ENCODE results near the gene USP8.
"Not testable (repeated sequence)": the region's sequence is repeated elsewhere in the genome, so short reads cannot be mapped to it uniquely, and the experiment has no call there.

USP8 gene
- 133 to 142 reads per million in 2 donors for total RNA-seq

DNA sequence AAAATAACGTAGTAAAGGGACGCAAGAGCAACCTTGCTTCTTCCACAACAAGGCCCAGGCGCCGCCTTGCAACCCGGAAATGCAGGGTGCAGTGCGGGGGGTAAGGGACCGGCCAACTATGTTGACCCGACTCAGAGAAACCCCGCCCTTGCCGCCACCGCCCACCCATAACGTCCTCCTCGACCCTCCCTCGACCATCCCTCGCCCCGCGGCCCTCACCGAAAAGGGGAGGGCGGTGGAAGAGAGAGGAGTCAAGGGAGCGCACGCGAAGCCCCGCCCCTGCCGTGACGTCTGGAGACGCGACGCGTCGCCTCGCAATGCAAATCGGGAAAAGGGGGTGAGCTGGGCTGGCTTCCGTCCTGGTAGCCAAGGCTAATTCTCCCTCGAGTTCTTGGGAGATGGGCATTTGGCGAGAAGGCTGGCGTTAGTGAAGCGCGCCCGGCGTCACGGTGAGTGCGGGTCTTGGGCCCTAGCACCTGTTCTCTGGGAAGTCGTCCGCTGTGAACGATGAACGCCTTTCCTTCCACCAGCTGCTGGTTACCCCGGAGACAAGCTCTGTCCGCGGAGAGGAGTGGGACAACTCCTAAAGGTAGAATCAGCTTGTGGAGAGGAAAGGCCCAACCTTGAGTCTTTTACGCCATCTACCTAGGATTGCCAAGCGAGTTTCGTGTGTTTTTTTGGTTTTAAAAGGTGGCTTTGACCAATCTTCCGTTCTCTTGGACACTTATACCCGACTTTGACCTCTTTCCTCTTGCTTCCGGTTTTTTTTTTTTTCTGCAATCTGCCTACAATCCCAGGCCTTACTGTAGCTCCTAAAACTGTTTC lies at the start of gene USP8:
USP8 (plus strand) TSS at position 340 of the 825 bp plus-strand sequence. CDS start 14,669 bp downstream, outside the sequence.
- peak; percentile 83 for DNase-seq

DNA sequence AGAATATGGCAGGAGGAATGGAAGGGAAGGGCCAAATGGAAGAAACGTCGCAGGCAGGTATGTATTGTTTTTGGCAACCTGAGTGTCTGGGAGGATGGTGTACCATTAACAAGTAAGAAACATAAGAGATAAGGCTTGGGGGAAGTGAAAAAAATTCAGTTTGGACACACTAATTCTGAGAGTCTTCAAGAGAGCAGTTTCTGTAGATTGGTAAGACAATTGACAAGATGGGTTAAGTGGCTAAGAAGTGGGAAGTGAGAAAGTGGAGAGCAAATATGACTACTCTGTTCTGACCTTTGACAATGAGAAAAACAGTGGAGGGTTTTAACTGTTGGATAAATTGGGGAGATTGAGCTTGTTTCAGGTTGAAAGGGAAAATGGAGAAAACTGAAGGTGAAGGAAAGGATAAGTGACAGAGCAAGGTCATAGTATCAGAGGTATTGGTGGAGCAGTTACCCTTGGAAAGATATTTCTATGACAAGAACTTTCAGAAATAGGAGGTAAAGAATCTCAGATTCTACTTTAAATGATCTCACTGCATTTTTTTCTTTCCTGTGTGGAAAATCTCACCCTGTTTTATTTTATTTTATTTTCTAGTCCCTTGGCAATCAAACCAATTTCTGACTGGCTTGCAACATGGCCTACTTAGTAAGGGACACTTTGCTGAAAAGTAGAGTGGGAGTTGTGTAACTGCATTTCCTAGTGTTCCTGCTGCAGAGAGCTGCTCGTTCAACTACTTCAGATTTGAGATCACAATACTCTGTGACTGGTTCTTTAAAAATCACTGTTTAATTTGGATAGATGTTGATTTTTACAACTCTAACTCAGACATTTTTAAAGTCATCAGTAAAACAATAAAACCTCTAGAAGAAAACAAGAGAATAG lies 46.1 kb upstream of the USP8 start:
- no peak for DNase-seq

DNA sequence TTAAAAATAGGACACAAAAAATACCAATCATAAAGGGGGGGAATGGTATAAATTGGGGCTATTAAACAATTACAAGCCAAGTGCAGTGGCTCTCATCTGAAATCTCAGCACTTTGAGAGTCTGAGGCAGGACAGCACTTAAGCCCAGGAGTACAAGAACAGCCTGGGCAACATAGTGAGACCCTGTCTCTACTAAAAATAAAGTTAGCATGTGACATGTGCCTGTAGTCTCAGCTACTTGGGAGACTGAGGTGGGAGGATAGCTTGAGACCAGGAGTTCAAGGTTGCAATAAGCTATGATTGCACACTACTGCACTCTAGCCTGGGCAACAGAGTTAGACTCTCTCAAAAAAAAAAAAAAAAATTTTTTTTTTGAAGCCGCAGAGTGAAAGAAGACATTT lies 45.4 kb upstream of the USP8 start:
- DNase-seq: no peak

DNA sequence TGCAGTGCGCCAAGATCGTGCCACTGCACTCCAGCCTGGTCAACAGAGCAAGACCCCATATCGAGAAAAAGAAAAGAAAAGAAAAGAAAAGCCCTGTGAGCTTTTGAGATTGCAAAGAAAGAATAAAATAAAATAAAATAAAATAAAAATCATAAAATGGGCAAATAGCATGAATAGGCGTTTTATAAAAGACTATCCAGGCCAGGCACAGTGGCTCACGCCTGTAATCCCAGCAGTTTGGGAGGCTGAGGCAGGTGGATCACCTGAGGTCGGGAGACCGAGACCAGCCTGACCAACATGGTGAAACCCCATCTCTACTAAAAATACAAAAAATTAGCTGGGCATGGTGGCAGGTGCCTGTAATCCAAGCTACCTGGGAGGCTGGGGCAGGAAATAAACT lies 44.8 kb upstream of the USP8 start:
- not testable (repeated sequence) for DNase-seq

DNA sequence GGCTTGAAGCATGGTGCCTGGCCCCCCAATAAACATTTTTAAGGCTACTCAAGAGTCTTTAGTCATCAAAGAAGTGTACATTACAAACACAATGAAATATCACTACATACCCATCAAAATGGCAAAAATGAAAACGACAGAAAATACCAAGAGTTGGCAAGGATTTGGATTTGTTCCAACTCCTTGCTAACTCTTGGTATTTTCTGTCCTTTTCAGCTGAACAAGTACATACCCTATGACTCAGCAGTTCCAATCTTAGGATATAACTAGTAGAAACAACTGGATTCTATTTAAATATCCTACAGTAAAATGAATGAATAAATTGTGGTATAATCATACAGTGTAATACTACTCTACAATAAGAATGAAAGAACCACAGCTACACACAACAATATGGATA lies 44.1 kb upstream of the USP8 start:
- no peak for DNase-seq

DNA sequence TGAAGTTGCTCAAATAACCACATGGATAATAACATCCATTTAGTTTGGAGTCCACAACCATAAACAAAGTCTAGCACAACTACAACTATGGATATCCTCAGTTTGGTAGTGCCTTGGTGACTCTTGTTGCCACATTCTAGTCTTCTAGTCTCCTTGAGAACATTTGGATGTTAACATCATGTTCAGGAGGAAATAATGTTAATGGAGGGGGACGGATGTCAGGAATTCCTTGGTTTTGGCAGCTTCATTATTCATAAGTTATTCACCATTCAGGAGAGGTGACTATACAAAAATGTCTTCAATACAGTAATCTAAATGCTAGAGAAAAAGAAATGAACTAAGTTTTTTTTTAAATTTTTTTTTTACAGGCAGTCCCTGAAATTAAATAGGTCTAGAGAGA lies 42.8 kb upstream of the USP8 start:
- no peak for DNase-seq

DNA sequence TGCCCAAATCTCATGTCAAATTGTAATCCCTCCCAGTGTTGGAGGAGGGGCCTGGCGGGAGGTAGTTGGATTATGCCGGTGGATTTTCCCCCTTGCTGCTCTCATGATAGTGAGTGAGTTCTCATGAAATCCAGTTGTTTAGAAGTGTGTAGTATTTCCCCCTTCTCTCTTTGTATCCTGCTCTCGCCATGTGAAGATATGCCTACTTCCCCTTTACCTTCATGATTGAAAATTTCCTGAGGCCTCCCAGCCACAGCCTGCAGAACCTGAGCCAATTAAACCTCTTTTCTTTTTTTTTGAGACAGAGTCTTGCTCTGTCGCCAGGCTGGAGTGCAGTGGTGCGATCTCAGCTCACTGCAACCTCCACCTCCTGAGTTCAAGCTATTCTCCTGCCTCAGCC lies 41.8 kb upstream of the USP8 start:
- DNase-seq: not testable (repeated sequence)

DNA sequence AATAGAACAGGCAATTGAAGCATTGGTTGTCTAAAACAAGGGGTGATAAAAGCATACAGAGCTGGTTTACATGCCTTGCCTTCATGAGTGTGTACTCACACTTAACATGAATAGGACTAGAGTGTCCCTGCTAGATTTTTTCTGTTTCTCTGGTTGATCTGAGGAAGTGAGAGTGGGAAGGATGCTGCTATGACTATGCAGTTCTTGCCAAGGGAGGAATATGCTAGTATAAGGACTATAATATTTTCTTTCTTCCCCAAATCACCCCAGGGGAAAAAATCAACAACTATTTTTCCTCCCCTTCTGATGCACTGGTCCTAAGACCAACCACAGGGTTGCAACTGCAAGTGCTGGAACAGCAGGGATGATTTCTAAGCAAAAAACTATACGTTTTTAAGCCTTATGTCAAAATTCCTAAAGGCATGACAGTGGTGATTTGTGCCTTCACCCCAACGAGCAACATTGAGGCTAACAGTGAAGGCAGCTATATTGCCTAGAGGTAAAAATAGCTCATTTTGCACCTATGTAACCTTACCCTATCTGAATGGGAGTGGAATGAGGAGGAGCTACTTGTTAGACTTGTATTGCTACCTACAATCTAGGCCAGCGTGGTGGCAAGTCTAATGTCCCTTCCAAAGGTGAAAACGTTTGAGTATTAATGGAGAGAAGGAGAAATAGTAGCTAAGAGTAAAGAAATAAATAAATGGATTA lies 33.5 kb upstream of the USP8 start:
- DNase-seq: no peak

DNA sequence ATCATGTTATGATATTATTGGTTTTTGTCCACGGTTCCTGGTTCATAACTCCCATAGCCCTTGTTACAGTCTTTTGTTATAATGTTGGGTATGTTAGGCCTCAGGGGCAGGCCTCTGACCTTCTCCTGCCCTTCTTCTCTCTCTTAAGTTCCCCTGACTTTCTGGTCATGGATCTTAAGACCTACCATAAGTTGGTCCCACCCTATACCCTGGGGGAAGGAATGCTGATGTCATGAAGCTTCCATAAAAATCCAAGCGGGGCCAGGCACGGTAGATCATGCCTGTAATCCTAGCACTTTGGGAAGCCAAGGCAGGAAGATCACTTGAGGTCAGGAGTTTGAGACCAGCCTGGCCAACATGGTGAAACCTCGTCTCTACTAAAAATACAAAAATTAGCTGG lies 32.6 kb upstream of the USP8 start:
- not testable (repeated sequence) for DNase-seq

DNA sequence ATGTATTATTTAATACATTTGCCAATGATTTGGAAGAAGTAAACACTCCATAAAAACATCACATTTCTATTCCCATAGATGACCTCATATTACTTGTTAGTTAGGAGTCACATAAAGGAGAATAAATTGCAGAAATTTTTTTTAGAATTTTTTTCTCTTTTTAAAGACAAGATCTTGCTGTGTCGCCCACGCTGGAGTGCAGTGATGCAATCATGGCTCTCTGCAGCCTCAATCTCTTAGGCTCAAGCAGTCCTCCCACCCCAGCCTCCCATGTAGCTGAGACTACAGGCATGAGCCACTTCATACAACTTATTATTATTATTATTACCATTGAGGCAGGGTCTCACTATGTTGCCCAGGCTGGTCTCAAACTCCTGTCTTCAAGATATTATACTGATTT lies 12.3 kb upstream of the USP8 start:
- DNase-seq: no peak

DNA sequence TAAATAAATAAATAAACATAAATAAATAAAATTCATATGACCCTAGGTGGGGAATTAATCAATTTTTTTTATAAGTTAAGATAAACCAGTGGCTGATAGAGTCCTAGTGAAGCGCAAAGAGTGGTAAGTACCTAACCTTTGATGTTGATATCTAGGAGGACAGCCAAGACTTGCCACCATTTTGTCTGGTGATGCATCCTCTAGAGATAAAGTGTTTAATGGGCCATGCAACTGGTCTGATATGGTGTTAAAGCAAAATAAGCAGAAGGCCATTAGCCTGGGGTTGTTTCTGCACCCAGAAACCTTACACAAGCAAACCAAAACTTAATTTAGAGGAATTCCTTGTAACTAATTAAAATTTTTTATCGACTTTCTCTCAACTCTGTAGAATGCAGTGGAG lies 9.6 kb upstream of the USP8 start:
- no peak for DNase-seq

DNA sequence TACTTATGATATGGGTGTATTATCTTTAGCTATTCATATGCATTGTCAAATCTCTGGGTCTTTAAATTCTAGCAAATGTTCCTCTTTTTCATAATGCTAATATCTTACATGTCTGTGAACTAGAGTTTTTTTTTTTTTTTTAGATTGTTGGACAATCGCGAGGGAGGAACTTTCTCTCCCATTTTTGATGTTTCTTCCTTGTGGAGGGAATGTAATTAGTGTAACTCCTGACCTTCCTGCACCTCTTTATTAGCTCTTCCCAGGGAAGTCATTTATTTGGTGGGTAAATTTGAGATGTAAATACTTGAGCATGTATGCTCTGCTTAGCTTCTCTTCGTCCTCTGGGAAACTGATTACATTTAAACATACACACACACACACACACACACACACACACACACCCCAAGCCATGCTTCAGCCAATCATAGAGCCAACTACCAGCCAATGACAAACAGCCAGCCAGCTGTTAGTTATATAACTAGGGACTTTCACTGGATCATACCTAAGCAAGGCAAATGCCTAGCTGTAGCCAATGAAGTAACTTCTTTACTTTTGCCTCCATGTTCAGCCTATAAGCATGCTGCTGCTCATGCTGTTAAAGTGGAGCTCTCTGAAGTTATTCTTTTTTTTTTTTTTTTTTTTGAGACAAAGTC lies 8.3 kb upstream of the USP8 start:
- DNase-seq: no peak

DNA sequence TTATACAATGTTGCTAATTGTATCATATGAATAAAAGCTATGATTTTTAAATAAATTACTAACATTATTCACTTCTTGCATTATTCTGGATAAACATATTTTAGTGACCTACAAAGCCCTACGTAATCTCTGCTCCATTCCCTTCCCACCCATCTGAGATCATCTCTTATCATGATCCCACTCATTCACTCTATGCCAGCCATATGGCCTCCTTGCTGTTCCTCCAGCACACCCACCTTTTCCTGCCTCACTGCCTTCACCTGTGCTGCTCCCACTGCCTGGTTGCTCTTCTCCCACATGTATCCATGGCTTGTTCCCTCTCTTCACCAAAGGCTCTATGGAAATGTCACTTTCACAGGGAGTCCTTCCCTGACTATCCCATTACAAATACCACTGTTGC lies 7.3 kb upstream of the USP8 start:
- no peak for DNase-seq

DNA sequence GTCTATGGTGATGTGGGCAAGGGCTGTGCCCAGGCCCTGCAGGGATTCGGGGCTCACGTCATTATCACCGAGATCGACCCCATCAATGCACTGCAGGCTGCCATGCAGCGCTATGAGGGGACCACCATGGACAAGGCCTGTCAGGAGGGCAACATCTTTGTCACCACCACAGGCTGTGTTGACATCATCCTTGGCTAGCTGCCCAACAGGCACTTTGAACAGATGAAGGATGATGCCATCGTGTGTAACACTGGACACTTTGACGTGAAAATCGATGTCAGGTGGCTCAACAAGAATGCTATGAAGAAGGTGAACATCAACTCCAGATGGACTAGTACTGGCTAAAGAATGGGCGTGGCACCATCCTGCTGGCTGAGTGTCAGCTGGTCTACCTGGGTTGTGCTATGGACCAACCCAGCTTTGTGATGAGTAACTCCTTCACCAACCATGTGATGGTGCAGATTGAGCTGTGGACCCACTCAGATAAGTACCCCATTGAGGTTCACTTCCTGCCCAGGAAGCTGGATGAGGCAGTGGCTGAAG lies 6.1 kb upstream of the USP8 start:
- DNase-seq: no peak

DNA sequence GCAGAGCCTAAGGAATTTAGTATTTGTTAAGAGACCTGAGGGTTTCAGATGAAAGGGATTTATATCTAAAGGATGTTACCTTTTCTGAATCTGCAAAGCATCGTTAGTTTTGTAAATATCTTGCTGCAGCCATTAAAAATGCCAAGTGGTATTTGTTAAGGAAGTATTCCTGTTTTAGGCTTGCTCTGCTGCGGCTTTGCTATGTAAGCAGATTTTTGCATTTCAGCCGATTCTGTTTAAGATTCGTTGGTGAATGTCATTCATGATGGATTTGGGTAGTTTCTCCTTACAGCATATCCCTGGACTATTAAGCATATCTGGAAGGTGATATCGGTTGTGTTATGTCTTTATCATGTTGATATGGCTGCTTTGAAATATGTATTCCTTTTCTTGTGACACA lies 1.0 kb downstream of the USP8 start:
- no peak for DNase-seq

DNA sequence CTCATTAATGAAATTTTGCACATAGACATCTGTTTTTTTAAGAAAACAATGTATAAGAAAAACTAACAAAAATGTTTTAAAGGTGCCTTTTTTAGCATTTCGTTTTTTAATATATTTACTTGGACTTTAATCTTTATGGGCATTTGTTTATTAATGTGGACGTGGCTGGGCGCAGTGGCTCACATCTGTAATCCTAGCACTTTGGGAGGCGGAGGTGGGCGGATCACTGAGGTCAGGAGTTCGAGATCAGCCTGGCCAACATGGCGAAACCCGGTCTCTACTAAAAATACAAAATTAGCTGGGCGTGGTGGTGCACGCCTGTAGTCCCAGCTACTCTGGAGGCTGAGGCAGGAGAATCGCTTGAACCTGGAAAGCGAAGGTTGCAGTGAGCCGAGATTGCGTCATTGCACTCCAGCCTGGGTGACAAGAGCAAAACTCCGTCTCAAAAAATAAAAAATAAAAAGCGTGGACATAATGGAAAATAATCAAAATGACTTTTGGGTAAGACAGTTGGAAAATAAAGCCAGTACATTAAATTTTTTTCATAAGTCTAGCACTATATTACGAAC lies 1.6 kb downstream of the USP8 start:
- not testable (repeated sequence) for DNase-seq

DNA sequence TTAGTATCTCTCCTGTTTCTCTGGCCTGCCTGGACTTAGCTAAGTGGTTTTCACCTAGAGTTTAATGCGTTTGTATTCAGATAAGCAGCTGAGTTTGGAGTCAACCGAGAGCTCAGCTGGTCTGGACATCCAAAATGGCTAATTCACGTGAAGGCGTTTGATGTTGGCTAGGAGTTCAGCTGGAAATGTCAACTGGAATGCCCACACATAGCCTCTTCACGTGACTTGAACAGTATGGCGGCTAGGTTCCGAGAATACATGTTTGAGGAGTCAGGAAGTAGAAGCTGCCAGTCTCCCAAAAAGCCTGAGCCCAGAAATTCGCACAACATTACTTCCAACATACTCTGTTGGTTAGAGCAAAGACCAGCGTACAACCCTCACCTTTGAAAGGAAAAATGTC lies 2.2 kb downstream of the USP8 start:
- DNase-seq: no peak

DNA sequence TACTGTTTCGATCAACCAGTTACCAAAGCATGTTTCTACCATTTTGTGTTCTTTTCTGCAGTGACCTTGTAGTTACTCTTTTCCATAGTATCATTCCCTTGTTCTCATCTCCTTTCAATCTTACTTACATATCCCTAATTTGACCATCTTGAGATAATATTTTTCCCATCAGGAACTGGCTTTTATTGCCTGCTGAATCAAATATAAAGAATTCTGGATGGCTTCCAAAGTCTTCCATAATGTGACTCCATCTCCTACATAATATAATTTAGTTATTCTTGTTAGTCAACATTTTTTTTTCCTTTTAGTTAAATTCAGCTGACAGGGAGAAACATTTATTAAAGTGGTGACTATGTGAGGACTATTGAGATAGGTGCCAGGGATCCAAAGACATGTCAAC lies 7.0 kb downstream of the USP8 start:
- no peak for DNase-seq

DNA sequence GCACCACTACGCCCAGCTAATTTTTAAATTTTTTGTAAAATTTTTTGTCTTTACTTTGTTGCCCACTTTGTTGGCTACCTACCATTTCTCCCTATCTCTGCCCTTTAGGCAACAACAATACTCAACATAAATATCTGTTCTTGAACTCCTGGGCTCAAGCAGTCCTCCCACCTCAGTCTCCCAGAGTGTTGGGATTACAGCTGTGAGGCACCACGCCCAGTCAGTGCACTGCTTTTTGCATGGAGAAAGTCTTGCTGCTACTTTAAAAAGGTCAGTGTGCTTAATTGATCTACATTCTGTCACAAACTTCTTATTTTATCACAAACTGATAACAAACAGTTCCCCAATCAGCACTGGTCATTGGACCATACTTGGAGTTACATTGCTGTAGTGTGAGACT lies 8.0 kb downstream of the USP8 start:
- no peak for DNase-seq

DNA sequence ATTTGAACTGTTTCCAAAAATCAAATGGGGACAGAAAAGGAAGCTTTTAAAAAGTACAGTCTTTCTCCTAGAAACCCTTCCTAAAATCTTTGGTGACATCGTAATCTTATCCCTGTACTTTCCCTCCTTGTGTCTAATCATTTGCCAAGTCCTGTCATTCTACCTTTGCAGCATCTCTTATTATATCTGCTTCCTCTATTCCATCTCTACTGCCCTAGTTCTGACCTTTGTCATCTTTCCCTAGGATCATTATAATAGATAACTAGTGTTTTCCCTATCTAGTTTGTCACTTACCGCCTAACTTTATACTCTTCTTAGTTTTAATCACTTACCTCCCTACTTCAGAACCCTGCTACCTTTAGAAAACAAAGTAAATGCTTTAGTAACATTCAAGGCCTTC lies 11.6 kb downstream of the USP8 start:
- DNase-seq: no peak

DNA sequence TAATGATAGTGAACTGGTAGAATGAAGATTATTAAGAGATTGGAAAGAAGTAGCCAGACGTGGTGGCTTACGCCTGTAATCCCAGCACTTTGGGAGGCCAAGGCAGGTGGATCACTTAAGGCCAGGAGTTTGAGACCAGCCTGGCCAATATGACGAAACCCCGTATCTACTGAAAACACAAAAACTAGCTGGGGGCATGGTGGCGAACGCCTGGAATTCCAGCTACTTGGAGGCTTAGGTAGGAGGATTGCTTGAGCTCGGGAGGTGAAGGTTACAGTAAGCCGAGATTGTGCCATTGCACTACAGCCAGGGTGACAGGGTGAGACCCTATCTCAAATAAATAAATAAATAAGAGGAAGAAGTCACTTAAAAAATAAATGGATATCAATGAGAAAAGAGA lies 14.0 kb downstream of the USP8 start:
- DNase-seq: no peak

DNA sequence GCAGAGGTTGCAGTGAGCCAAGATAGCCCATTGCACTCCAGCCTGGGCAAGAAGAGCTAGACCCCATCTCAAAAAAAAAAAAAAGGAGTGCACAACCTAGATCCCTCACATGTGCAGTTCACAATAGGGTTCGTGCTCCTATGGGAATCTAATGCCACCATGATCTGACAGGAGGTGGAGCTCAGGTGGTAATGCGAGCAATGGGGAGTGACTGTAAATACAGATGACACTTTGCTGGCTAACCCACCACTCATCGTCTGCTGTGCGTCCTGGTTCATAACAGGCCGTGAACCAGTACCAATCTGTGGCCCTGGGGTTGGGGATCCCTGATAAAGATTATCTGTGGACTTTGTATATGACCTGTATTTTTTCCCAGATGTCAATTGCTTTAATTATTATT lies 16.7 kb downstream of the USP8 start:
- DNase-seq: no peak
